HG02852 (cell line): ENCODE results near the gene PPP1R13L.
"Not testable (repeated sequence)": the region's sequence is repeated elsewhere in the genome, so short reads cannot be mapped to it uniquely, and the experiment has no call there.

Experiments
- ATAC-seq: cut with Tn5 transposase; IDR thresholded peaks from one replicate; pipeline ENCODE4 v1.9.1; 2021; ENCODE audit warnings: mild to moderate bottlenecking, moderate library complexity; ENCODE audit not compliant: unreplicated experiment

PPP1R13L gene

DNA sequence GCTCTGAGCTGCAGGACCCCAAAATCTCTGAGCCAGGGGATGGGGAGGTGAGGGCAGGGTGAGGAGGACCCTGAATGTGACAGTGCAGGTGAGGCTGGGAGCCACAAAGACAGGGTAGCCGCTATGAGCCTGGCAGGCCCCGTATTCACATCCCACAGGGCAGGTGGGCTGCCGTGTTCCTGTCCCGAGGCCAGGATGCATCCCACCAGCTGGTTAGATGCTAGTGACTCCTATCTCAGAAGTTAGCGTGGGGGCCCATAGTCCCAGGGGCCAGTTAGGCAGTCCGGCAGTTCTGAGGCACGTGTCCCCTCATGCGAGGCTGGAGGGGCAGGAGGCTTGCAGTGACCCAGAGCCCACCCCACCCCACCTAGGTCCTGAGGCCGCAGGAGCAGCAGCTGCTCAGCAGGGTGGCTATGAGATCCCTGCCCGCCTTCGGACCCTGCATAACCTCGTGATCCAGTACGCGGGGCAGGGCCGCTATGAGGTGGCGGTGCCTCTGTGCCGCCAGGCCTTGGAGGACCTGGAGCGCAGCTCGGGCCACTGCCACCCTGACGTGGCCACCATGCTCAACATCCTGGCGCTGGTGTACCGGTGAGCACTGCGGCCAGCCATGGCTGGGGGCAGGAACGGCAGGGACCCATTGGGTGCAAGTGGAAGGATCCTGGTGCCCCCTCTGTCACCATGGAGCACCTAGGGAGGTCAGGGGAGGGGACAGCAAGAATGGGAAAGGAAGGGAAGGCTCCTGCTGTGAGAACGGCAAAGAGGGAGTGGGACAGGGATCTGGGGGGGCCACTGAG lies 57.1 kb downstream of the PPP1R13L start:
- no peak for ATAC-seq

DNA sequence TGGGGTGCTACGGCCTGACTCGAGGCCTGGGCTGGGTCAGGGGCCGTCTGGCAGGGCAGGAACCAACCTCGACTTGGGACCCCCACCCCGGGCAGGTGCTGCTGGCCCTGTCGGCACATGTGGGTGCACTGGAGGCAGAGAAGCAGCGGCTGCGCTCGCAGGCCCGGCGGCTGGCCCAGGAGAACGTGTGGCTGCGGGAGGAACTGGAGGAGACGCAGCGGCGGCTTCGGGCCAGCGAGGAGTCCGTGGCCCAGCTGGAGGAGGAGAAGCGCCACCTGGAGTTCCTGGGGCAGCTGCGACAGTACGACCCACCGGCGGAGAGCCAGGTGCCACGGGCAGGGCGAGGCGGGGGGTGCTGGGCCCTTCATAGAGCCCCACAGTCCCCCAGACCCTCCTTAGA lies 58.4 kb downstream of the PPP1R13L start:
- no peak for ATAC-seq

DNA sequence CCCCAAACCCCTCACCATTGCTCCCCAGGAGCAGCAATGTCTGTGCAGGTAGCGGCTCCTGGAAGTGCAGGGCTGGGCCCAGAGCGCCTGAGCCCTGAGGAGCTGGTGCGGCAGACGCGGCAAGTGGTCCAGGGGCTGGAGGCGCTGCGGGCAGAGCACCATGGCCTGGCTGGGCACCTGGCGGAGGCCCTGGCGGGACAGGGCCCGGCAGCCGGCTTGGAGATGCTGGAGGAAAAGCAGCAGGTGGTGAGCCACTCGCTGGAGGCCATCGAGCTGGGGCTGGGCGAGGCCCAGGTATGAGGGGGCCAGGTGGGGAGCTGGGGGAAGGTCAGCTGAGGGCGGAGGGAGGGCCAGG lies 59.4 kb downstream of the PPP1R13L start:
- ATAC-seq, result no peak

DNA sequence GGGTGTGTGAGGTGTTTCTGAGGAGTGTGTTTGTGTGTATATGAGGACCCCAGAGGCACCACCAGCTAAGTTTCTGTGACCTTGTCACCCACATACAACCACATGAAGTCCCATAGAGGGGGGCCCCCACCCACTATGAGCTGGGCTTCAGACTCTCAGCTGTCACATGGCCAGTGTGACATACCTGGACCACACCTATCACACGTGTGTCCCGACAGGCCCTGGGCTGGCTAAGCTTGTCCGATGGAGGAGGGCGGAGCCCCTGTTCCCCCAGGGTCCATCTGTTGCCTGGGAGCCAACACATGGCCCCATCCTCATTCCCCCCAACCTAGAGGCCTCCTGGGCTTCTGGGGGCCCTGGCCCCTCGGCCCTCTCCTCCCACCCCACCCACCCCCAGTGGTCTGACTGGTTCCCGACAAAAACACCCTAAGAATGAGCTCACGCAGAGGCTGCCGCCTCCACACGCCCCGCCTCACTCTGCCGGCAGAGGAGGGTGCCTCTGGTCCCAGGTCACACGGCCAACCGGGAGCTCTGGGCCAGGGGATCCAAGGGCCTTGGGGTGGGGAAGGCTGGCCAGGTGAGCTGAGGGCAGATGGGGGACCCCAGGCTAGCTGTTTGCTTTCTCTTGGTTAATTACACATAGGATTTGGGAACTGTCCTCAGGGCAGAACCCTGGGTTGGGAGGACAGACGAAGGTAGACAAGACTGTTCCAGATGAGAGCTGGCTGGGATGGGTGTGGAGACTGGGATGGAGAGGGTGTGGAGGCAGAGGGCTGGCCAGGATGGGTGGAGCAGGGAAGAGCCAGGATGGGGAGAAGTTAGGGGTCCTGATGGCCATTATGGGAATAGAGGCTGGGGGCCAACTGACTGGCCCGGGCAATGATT lies 60.0 kb downstream of the PPP1R13L start:
- ATAC-seq, result no peak

DNA sequence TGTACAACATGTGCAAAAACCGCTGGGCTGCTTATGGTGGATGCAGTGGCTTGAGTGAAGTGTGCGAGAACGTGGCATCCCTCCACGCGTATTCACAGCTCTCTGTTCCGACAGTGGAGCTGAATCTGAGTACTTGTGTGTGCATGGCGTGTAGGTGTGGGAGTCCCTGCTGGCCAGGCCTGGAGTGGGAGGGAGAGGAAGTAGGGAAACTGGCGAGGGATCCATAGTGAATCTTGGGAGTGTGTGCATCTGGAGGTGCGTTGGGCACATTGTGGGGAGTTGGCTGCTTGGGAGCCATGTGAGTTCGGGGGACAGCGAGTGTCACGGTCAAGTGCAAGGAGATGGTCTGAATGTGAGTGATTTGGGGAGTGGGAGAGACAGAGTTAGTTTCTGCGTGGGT lies 62.0 kb downstream of the PPP1R13L start:
- ATAC-seq, result no peak

DNA sequence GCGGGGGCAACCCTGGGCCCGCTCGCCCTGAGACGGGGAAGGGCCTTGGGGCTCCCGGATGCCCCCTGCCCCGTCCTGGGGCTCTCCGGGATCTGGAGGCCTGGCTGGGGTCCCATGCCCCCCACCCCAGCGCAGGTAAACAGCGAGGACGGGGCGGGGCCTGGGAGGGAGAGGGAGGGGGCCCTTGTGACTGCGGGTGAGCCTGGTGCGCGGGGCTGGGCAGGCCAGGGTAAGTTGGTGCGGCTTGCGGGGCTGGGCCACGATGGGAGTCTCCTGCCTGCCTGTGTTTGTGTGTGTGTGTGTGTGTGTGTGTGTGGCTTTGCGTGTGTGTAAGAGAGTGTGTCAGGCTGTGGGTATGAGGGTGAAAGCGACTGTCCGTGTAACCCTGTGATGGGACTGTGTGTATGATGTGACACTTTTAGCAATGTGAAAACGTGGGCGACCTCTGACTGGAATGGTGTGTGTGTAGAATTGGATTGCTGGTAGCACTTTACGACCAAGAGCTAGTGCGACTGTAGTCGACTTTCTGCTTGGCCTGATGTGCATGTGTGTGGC lies 63.9 kb downstream of the PPP1R13L start:
- ATAC-seq, result no peak

DNA sequence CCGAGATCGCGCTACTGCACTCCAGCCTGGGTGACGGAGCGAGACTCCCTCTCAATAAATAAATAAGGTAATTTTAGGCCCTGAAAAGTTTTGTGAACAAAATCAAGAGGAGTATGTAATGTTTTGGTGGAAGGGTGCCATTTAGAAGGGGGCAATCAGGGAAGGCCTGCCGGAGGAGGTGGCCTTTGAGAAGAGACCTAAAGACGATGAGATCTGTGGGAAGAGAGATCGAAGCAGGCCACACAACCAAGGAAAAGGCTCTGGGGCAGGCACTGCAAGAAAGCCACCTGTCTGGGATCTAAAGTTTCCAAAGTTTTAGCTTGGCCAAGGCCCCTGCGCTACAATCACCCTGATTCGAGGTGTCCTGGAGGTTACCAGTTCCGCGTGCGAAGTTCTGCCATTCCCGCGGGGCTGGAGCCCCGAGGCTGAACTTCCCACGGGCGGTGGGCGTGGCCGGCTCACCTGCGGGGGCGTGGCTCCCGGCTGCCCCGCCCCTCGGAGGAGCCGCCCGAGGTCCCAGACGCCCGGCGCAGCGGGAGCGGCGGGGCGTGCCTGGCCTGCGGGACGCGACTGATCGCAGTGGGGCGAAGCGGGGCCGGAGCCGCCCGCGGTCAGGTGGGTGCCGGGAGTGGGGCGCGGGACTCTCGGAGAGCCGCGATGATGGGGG lies 64.5 kb downstream of the PPP1R13L start, which contains the start of gene KLC3:
KLC3 (plus strand) TSS at position 519 of the 667 bp plus-strand sequence. CDS start 4,792 bp downstream, outside the sequence.
- no peak for ATAC-seq

DNA sequence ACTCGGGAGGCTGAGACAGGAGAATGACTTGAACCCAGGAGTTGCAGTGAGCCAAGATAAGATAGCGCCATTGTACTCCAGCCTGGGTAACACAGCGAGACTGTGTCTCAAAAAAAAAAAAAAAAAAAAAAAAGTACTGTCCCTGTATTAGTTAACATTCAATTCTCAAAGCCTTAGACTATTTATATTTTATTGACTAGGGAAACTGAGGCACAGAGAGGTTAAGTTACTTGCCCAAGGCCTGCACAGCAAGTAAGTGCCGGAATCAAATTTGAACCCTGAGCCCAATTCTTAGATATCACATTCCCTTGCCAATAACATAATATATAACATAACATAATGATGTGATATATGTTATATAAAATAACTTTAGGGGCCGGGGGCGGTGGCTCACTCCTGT lies 65.2 kb downstream of the PPP1R13L start:
- no peak for ATAC-seq

DNA sequence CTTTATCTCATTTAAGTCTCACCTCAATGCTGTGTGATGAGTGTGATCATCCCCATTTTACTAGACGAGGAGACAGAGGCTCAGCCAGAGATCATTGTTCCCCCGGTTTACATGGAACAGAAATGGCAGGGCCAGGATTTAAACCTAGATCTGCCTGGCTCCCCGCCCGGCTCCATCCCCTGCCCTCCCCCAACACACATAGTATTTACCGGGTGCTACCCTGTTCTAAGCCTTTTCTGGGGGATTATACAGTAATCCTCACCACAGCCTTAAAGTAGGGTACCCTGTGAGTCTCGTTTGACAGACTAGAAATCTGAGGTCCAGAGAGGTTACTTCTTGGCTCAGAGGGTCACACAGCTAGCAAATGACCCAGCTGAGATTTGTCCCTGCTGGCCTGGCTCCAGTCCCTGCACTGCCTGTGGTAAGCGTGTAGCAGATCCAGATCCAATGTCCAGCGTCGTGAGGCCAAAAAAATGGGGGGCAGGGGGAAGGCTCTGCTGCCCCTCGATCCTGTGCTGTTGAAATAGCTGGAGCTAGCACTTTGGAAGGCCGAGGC lies 68.1 kb downstream of the PPP1R13L start:
- ATAC-seq, result no peak

DNA sequence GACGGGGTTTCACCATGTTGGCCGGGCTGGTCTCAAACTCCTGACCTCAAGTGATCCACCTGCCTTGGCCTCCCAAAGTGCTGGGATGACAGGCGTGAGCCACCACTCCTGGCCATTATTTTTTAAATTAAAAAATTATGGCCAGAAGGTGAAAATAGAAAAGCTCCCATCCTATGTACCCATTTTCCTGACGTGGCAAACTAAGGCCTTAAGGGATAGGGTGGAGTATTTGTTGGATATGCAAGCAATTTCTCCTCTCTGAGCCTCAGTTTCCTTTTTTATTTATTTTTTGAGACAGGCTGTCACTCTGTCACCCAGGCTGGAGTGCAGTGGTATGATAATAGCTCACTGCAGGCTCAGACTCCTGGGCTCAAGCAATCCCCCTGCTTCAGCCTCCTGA lies 70.0 kb downstream of the PPP1R13L start:
- not testable (repeated sequence) for ATAC-seq

DNA sequence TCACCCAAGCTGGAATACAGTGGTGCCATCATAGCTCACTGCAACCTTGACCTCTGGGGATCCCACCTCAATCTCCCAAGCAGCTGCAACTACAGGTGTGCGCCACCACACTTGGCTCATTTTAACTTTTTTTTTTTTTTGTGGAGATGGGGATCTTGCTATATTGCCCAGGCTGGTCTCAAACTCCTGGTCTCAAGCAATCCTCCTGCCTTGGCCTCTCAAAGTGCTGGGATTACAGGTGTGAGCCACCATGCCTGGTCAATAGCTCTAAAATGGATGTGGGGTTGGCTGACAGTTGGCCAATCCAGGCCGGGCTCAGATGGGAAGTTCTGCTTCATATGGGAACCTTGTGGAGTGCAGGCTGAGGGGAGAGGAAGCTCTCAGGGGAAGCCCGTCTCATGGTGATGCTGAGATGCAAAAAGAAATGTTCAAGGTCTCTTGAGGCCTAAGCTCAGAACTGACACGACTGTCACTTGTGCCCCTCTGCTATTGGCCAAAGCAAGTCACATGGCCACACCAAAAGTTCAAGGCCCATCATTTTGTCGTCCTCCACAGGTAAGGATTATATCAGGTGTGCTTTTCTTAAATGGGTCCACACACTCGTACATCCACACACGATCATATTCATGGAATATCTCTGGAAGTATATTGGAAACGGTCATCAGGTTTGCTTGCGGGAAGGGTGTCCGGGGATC lies 71.1 kb downstream of the PPP1R13L start:
- no peak for ATAC-seq

DNA sequence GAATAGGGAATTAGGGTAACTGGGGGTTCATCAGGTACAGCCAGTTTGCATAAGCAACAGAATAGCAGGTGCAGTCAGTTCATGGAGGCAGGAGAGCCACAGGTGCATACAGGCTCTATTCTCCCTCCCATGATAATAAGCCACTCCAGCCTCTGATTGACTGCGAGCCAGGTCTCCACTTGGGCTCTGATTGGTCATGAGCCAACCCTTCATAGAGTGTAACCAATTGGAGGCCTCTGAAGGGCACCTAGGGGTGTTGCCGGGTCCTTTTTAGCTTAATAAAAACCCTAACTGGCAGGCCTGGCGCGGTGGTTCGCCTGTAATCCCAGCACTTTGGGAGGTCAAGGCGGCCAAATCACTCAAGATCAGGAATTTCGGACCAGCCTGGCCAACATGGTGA lies 73.5 kb downstream of the PPP1R13L start:
- ATAC-seq, result no peak
